ENCODE results near the gene DCUN1D2.

The DCUN1D2 gene

GRCh38 chr13:113490496-113491417, at the start of gene DCUN1D2:
Gene DCUN1D2, minus strand, starts transcription at chr13:113490711. Its CDS starts 42 bp downstream, at chr13:113490669.
- Histone ChIP-seq H3K4me3 (peak within 1 kb of the TSS; percentile 81 to 96 (median 89)), H3K27ac (peak within 1 kb of the TSS; percentile 43 to 96 (median 87))

GRCh38 chr13:113539822-113540221, 49.3 kb upstream of the DCUN1D2 start:
- no peak overlapping the region for H3K4me3 ChIP-seq
- H3K27ac ChIP-seq: no peak overlapping the region

- H3K27ac ChIP-seq: no peak overlapping the region
- no peak overlapping the region for H3K4me3 ChIP-seq
These were observed 48.7 kb upstream of the DCUN1D2 start for GRCh38 chr13:113539176-113539575.

- Histone ChIP-seq H3K4me3 (no peak overlapping the region), H3K27ac (no peak overlapping the region)
These were observed 48.2 kb upstream of the DCUN1D2 start for GRCh38 chr13:113538689-113539058.

GRCh38 chr13:113537909-113538688, 47.6 kb upstream of the DCUN1D2 start:
- Histone ChIP-seq H3K27ac (no peak overlapping the region), H3K4me3 (no peak overlapping the region)

- H3K4me3 ChIP-seq: no peak overlapping the region
- H3K27ac ChIP-seq: no peak overlapping the region
These were observed 46.7 kb upstream of the DCUN1D2 start for GRCh38 chr13:113537205-113537604.

GRCh38 chr13:113536461-113537110, 46.1 kb upstream of the DCUN1D2 start:
- Histone ChIP-seq H3K4me3 (no peak overlapping the region), H3K27ac (no peak overlapping the region)

- H3K4me3 ChIP-seq: no peak overlapping the region
- no peak overlapping the region for H3K27ac ChIP-seq
These were observed 44.9 kb upstream of the DCUN1D2 start for GRCh38 chr13:113535381-113535781.

GRCh38 chr13:113534236-113534860, 43.8 kb upstream of the DCUN1D2 start:
- H3K27ac ChIP-seq: no peak overlapping the region
- H3K4me3 ChIP-seq: no peak overlapping the region

- Histone ChIP-seq H3K4me3 (no peak overlapping the region), H3K27ac (peak overlapping the region in 2 of 21 experiments; percentile 28 to 60)
These were observed 42.8 kb upstream of the DCUN1D2 start for GRCh38 chr13:113533161-113533840.

GRCh38 chr13:113532156-113532806, 41.8 kb upstream of the DCUN1D2 start:
- Histone ChIP-seq H3K4me3 (no peak overlapping the region), H3K27ac (peak overlapping the region in 2 of 21 experiments; percentile 58 to 81)

GRCh38 chr13:113531041-113531873, 40.7 kb upstream of the DCUN1D2 start:
- H3K27ac ChIP-seq: peak overlapping the region in 1 of 21 experiments; percentile 81
- no peak overlapping the region for H3K4me3 ChIP-seq

GRCh38 chr13:113528813-113529180, 38.3 kb upstream of the DCUN1D2 start:
- peak overlapping the region in 2 of 21 experiments; percentile 47 to 74 for H3K27ac ChIP-seq

GRCh38 chr13:113528101-113528812, 37.7 kb upstream of the DCUN1D2 start:
- Histone ChIP-seq H3K4me3 (no peak overlapping the region), H3K27ac (peak overlapping the region in 3 of 21 experiments; percentile 23 to 74 (median 47))

More at GRCh38 chr13:113528813-113529180, 38.3 kb upstream of the DCUN1D2 start:
- H3K4me3 ChIP-seq: no peak overlapping the region

- peak overlapping the region in 1 of 21 experiments; percentile 74 for H3K27ac ChIP-seq
- H3K4me3 ChIP-seq: no peak overlapping the region
These were observed 36.9 kb upstream of the DCUN1D2 start for GRCh38 chr13:113527272-113527958.

- Histone ChIP-seq H3K4me3 (no peak overlapping the region), H3K27ac (peak overlapping the region in 1 of 21 experiments; percentile 74)
These were observed 36.1 kb upstream of the DCUN1D2 start for GRCh38 chr13:113526466-113527220.

All from skin epidermis (tissue), 12 donors.